Liver (tissue), 9 donors: ENCODE data around the gene R3HCC1L. TPM values are rescaled to one million over a fixed set of nuclear protein-coding genes. Genes with fewer than 3 reads are reported as not detected.

ENCODE experiments used
- DNase-seq: peaks from one replicate; pipeline ENCODE4 v3.0.0-alpha.2; 2017; ENCODE audit warnings: low spot score
- H3K27ac ChIP-seq, 2 donors: one replicate each; pipeline ENCODE4 v1.7.0; 2013; ENCODE audit warnings: inconsistent platforms in 2 of 2, low read length in 2 of 2, control low read depth in 1 of 2, low read depth in 1 of 2, mild to moderate bottlenecking in 1 of 2
- H3K27me3 ChIP-seq, 4 donors: one replicate each; pipeline versions ENCODE4 v1.6.1 to v1.7.0; 2013; ENCODE audit warnings: low read length in 3 of 4, inconsistent platforms in 1 of 4, mild to moderate bottlenecking in 1 of 4, moderate library complexity in 1 of 4; ENCODE audit not compliant: control insufficient read depth in 4 of 4, insufficient read depth in 4 of 4
- H3K36me3 ChIP-seq, 4 donors: one replicate each; pipeline versions ENCODE4 v1.6.1 to v1.7.0; 2013; ENCODE audit warnings: low read length in 3 of 4, mild to moderate bottlenecking in 3 of 4, low read depth in 1 of 4, moderate library complexity in 1 of 4; ENCODE audit not compliant: control insufficient read depth in 4 of 4, insufficient read depth in 3 of 4
- H3K4me1 ChIP-seq, 4 donors: one replicate each; pipeline versions ENCODE4 v1.6.1 to v1.7.0; 2013; ENCODE audit warnings: low read length in 3 of 4, mild to moderate bottlenecking in 3 of 4, moderate library complexity in 1 of 4; ENCODE audit not compliant: control insufficient read depth in 4 of 4, insufficient read depth in 4 of 4
- H3K4me3 ChIP-seq, 3 donors: one replicate each; pipeline versions ENCODE4 v1.6.1 to v1.7.0; 2013; ENCODE audit warnings: low read length in 3 of 3, control low read depth in 1 of 3, low read depth in 1 of 3, mild to moderate bottlenecking in 1 of 3
- H3K9ac ChIP-seq, 2 donors: one replicate each; pipeline ENCODE4 v1.7.0; 2013; ENCODE audit warnings: low read length in 2 of 2, mild to moderate bottlenecking in 2 of 2, moderate library complexity in 2 of 2, control low read depth in 1 of 2, low read depth in 1 of 2
- H3K9me3 ChIP-seq, 4 donors: one replicate each; pipeline versions ENCODE4 v1.6.1 to v1.7.0; 2013; ENCODE audit warnings: low read length in 3 of 4; ENCODE audit not compliant: control insufficient read depth in 4 of 4
- ATF3 ChIP-seq: IDR thresholded peaks from 2 replicates; pipeline ENCODE4 v1.6.1; 2016; ENCODE audit warnings: antibody characterized with exemption
- EGR1 ChIP-seq, 2 donors: IDR thresholded peaks; 2 replicates each; pipeline ENCODE4 v1.6.1; 2016 to 2018; ENCODE audit warnings: antibody characterized with exemption in 2 of 2, low read depth in 2 of 2
- FOXA1 ChIP-seq: IDR thresholded peaks from 2 replicates; pipeline ENCODE4 v1.6.1; 2016; ENCODE audit warnings: antibody characterized with exemption
- FOXA2 ChIP-seq: IDR thresholded peaks from 2 replicates; pipeline ENCODE4 v1.6.1; 2016; ENCODE audit warnings: antibody characterized with exemption
- GABPA ChIP-seq, 2 donors: IDR thresholded peaks in 1 of 2; conservative IDR thresholded peaks in 1 of 2; 2 replicates each; pipeline ENCODE4 v1.6.1; 2016; ENCODE audit warnings: antibody characterized with exemption in 2 of 2, mild to moderate bottlenecking in 1 of 2, moderate library complexity in 1 of 2
- HNF4A ChIP-seq, 2 donors: conservative IDR thresholded peaks; 2 replicates each; pipeline ENCODE4 v1.6.1; 2016; ENCODE audit warnings: antibody characterized with exemption in 2 of 2, mild to moderate bottlenecking in 2 of 2
- HNF4G ChIP-seq: IDR thresholded peaks from 2 replicates; pipeline ENCODE4 v1.6.1; 2016; ENCODE audit warnings: antibody characterized with exemption
- MAX ChIP-seq: IDR thresholded peaks from 2 replicates; pipeline ENCODE4 v1.6.1; 2016; ENCODE audit warnings: antibody characterized with exemption
- NR2F2 ChIP-seq: IDR thresholded peaks from 2 replicates; pipeline ENCODE4 v1.6.1; 2016; ENCODE audit warnings: antibody characterized with exemption
- RAD21 ChIP-seq, 2 donors: IDR thresholded peaks; 2 replicates each; pipeline ENCODE4 v1.6.1; 2016; ENCODE audit warnings: antibody characterized with exemption in 2 of 2, mild to moderate bottlenecking in 2 of 2
- REST ChIP-seq: IDR thresholded peaks from 2 replicates; pipeline ENCODE4 v1.6.1; 2016; ENCODE audit warnings: antibody characterized with exemption, mild to moderate bottlenecking
- RXRA ChIP-seq, 2 donors: IDR thresholded peaks; 2 replicates each; pipeline ENCODE4 v1.6.1; 2017 to 2018; ENCODE audit warnings: antibody characterized with exemption in 2 of 2, mild to moderate bottlenecking in 1 of 2
- TAF1 ChIP-seq: conservative IDR thresholded peaks from 2 replicates; pipeline ENCODE4 v1.6.1; 2016; ENCODE audit warnings: antibody characterized with exemption, mild to moderate bottlenecking
- YY1 ChIP-seq: IDR thresholded peaks from 2 replicates; pipeline ENCODE4 v1.6.1; 2016; ENCODE audit warnings: antibody characterized with exemption, mild to moderate bottlenecking
- ZBTB33 ChIP-seq: IDR thresholded peaks from 2 replicates; pipeline ENCODE4 v1.6.1; 2016; ENCODE audit warnings: antibody characterized with exemption
- WGBS: extraction: QIAGEN DNeasy Blood & Tissue Kit; methylation state at CpG from one replicate; pipeline ENCODE4 v1.1.7; 2013; 5-methylcytosine and 5-hydroxymethylcytosine counted together
- polyA plus RNA-seq, 2 donors: library from polyadenylated mRNA; stranded (reverse) in 1 of 2; unstranded in 1 of 2; fragments of 200-250 nt in 1 of 2; fragments of >200 nt in 1 of 2; fragmentation: Nextera tagmentation in 1 of 2; extraction: Ambion mirVana in 1 of 2; gene quantifications; one replicate each; pipeline versions ENCODE4 v1.2.1 to v1.2.3, GENCODE V29; 2013 to 2015
- total RNA-seq, 2 donors: library from RNA; depleted of rRNA; stranded (reverse); fragments of >200 nt; gene quantifications; one replicate each; pipeline ENCODE4 v1.2.3, GENCODE V29; 2014
- donor health status: healthy.
- donor health status: healthy.
- donor health status: healthy.
- donor health status: healthy.
- donor health status: healthy.

R3HCC1L gene
- total and polyA plus RNA-seq, 4 donors: 3.2 to 11.2 (median 7.4) TPM

GRCh38 chr10:98272656-98273055 lies 138.2 kb downstream of the R3HCC1L start:
- Histone ChIP-seq H3K36me3 (no peaks in the 10 kb centered on the region), H3K4me1 (peaks cover 0 to 15% (median 3%) of the 10 kb centered on the region in 4 donors), H3K4me3 (no peak overlapping the region), H3K27ac (no peak overlapping the region), H3K9ac (no peak overlapping the region), H3K9me3 (no peaks in the 10 kb centered on the region), H3K27me3 (no peaks in the 10 kb centered on the region)
- WGBS: 79% methylated on average over 10 of the region's 10 CpGs
- no peak for TF ChIP-seq FOXA2
- no peak for TF ChIP-seq REST
- no peak for TF ChIP-seq EGR1 (IDR thresholded peaks at IDR 0.05; ENCODE audit: low read depth in 2 of 2)
- no peak for TF ChIP-seq RAD21 (IDR thresholded peaks at IDR 0.05)
- TF ChIP-seq RXRA (IDR thresholded peaks at IDR 0.05): no peak
- no peak for TF ChIP-seq MAX
- no peak for TF ChIP-seq ZBTB33
- no peak for TF ChIP-seq ATF3
- no peak for TF ChIP-seq HNF4G
- no peak for TF ChIP-seq NR2F2
- no peak for TF ChIP-seq GABPA (IDR thresholded peaks at IDR 0.05 in 1 of 2, conservative IDR thresholded peaks at IDR 0.05 in 1 of 2)
- TF ChIP-seq FOXA1: no peak
- no peak for TF ChIP-seq HNF4A (conservative IDR thresholded peaks at IDR 0.05)
- TF ChIP-seq TAF1: no peak
- no peak for DNase-seq

- H3K9ac ChIP-seq: no peak overlapping the region
- H3K27ac ChIP-seq: no peak overlapping the region
- DNase-seq: no peak
- H3K36me3 ChIP-seq: no peaks in the 10 kb centered on the region
- H3K27me3 ChIP-seq: no peaks in the 10 kb centered on the region
- peaks cover 0 to 12% (median 2%) of the 10 kb centered on the region in 4 donors for H3K4me1 ChIP-seq
- no peak overlapping the region for H3K4me3 ChIP-seq
- 80% methylated on average over 9 of the region's 9 CpGs for WGBS
- TF ChIP-seq GABPA (IDR thresholded peaks at IDR 0.05 in 1 of 2, conservative IDR thresholded peaks at IDR 0.05 in 1 of 2) (no peak), TAF1 (no peak), YY1 (no peak), REST (no peak), HNF4G (no peak)
- no peaks in the 10 kb centered on the region for H3K9me3 ChIP-seq
Observed at GRCh38 chr10:98273057-98273850, 138.8 kb downstream of the R3HCC1L start.
